AG04449 (cell line): ENCODE results near the gene TCP11L1.

Experiments
- CTCF ChIA-PET: fragments of 350-600 bp; formaldehyde crosslinking; extraction: SDS; loops from one replicate; lab custom pipeline; 2021; ENCODE audit warnings: antibody characterized with exemption; lab: Yijun Ruan, JAX
- POLR2A ChIA-PET: fragments of 400-600, 350-600 bp; formaldehyde crosslinking; extraction: SDS; loops from one replicate; lab custom pipeline; 2020; ENCODE audit warnings: antibody characterized with exemption, inconsistent platforms; lab: Yijun Ruan, JAX
- DNase-seq: peaks from one replicate; pipeline ENCODE4 v3.0.0-alpha.2; 2010; ENCODE audit warnings: low read depth, low spot score
- H3K4me3 ChIP-seq: 2 replicates; pipeline ENCODE4 v1.5.1; 2011; ENCODE audit warnings: low read depth, mild to moderate bottlenecking, control low read depth, low read length
- TF ChIP-seq, protein P1 (sequence below): IDR thresholded peaks from one replicate; pipeline ENCODE4 v1.5.1; 2011; ENCODE audit warnings: mild to moderate bottlenecking, moderate library complexity, low read length, control low read depth, inconsistent platforms; ENCODE audit not compliant: insufficient read depth; ENCODE audit errors: missing control alignments

Gene TCP11L1

DNA sequence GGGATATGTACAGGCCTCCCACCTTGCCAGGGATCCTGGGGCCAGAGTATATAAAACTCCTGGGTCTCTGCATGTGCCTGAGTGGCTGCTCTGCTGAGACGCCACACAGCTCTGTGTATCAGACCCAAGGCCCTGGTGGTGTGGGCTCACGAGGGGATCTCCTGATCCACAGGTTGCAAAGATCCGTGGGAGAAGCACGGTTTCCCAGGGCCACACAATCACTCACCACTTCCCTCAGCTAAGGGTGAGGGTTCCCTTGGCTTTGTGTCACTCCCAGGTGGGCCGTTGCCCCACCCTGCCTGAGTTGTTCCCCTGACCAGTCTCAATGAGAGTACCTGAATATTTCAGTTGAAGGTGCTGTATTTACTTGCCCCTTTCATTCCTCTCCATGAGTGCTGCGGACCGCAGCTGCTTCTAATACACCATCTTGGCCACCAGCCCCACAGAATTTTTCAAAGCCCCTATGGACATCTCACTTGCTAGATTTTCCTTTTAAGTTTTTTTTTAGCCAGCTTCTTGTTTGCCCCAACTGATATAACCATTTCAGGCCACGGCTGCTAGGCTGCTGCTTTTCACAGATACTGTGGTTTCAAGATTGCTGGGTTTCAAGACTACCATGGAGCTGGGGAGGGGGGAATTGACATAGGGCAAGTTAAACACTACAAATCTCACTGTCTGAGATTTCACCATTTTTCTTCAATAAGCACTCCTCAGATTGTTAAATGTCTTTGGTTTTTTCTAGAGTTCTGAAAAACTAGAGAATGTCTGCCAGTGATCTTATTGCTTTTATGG lies 37.4 kb upstream of the TCP11L1 start:
- TF ChIP-seq, protein P1, sequence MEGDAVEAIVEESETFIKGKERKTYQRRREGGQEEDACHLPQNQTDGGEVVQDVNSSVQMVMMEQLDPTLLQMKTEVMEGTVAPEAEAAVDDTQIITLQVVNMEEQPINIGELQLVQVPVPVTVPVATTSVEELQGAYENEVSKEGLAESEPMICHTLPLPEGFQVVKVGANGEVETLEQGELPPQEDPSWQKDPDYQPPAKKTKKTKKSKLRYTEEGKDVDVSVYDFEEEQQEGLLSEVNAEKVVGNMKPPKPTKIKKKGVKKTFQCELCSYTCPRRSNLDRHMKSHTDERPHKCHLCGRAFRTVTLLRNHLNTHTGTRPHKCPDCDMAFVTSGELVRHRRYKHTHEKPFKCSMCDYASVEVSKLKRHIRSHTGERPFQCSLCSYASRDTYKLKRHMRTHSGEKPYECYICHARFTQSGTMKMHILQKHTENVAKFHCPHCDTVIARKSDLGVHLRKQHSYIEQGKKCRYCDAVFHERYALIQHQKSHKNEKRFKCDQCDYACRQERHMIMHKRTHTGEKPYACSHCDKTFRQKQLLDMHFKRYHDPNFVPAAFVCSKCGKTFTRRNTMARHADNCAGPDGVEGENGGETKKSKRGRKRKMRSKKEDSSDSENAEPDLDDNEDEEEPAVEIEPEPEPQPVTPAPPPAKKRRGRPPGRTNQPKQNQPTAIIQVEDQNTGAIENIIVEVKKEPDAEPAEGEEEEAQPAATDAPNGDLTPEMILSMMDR = no peak
- CTCF ChIA-PET = interaction anchor here (0.6 kb wide), 1 partner anchor 43 kb away, joined by 3 read pairs; no protein-coding TSS in a partner anchor
- no peak overlapping the region for H3K4me3 ChIP-seq
- POLR2A ChIA-PET = no interaction called here
- no peak for DNase-seq

GRCh38 chr11:33005175-33005574 lies 34.2 kb upstream of the TCP11L1 start:
- TF ChIP-seq, protein P1 = no peak
- no peak for DNase-seq
- H3K4me3 ChIP-seq = no peak overlapping the region
- POLR2A ChIA-PET = no interaction called here
- CTCF ChIA-PET = interaction anchor here (0.8 kb wide), 1 partner anchor 26 kb away, joined by 3 read pairs; no protein-coding TSS in a partner anchor

DNA sequence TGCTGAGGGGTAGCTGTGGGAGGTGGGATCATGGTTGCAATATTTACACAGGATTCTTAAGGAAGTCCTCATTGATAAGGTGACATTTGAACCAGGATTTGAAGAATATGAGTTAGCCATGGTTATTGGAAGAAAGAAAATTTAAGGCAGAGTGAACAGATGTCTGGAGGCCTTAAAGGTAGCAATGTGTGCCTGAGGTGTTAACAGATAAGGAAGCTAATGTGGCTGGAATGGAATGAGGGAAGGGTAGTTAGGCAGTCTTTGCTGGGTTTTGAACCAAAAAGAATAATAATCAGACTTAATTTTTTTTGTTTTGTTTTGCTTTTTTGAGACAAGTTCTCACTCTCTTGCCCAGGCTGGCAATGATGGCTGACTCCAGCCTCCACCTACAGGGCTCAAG lies 33.4 kb upstream of the TCP11L1 start:
- DNase-seq = no peak
- ChIA-PET CTCF (no interaction called here), POLR2A (no interaction called here)
- H3K4me3 ChIP-seq = no peak overlapping the region
- TF ChIP-seq, protein P1 = no peak

DNA sequence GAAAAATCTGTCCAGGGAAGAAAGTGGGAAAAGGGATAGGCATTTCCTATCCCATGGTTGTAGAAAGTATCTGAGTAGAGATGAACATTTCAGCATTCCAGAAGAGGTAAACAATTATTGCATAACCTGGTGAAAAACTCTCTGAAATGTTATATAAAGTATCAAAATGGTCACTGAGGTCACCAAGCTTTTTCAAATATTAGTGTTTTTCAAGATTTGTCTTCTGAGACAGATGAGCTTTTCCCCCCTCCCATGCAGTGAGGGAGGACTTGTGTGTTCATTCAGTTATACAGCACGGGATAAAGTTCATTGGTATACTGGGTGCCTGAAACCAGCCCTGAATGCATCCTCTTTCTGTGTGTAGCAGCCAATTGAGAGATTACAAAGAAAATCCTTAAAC lies 25.6 kb upstream of the TCP11L1 start:
- POLR2A ChIA-PET = no interaction called here
- no peak for DNase-seq
- TF ChIP-seq, protein P1 = no peak
- CTCF ChIA-PET = no interaction called here
- H3K4me3 ChIP-seq = no peak overlapping the region

- CTCF ChIA-PET = interaction anchor here (0.6 to 1.6 kb wide), 8 partner anchors 9 to 121 kb away, joined by 3 to 9 read pairs (median 4); no protein-coding TSS in a partner anchor
- POLR2A ChIA-PET = interaction anchor here (0.6 to 1.6 kb wide), 6 partner anchors 11 to 127 kb away, joined by 3 to 13 read pairs (median 4); partner anchors contain the start of gene TCP11L1
- no peak for DNase-seq
- peak within 1 kb of the TSS; percentile 74 for H3K4me3 ChIP-seq
- TF ChIP-seq, protein P1 = no peak
Observed at GRCh38 chr11:33015621-33016551, 23.5 kb upstream of the TCP11L1 start, which contains the start of gene DEPDC7. DEPDC7 (plus strand) TSS chr11:33015878; CDS start chr11:33015956, 78 bp downstream.

DNA sequence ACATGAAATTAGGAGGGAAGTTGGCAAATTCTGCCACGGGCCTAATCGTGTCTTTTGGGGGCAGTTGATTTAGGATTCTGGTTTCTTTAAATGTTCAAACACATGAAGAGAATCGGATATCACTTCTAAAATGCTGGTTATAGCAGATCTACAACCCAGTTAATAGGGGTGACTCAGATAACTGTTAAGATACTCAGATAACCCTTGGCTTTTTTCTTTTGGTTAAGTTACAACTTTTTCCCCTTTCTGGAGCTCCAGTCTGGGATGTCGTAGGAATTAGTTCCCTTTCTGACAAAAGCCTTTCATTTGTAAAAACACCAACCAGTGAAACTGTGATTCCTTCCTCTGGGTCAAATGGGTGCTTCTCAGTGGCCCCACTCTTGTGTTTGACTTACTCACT lies 22.7 kb upstream of the TCP11L1 start:
- POLR2A ChIA-PET = interaction anchor here (0.8 to 1.6 kb wide), 4 partner anchors 12 to 49 kb away, joined by 3 to 13 read pairs (median 4); partner anchors contain the start of gene TCP11L1
- no peak for DNase-seq
- TF ChIP-seq, protein P1 = no peak
- CTCF ChIA-PET = interaction anchor here (1.0 to 1.6 kb wide), 7 partner anchors 9 to 48 kb away, joined by 3 to 9 read pairs (median 4); no protein-coding TSS in a partner anchor
- H3K4me3 ChIP-seq = peak overlapping the region; percentile 74
